A549 (cell line): ENCODE data around the gene ELFN1. TPM values are rescaled to one million over a fixed set of nuclear protein-coding genes. Genes with fewer than 3 reads are reported as not detected.

Experiments used
- ATAC-seq, 2 experiments: fragments of 200-7000 bp in 1 of 2; fragments of >200 bp in 1 of 2; cut with Nextera tagmentation in 1 of 2; cut with Tn5 transposase in 1 of 2; 3 replicates each; pipeline versions ENCODE4 v1.8.0 to v1.9.1; 2018 to 2020; ENCODE audit warnings: mild to moderate bottlenecking in 1 of 2, moderate library complexity in 1 of 2
- CTCF ChIA-PET: fragments of 300-600 bp; sonication (Branson Sonifier 250); formaldehyde crosslinking; extraction: SDS; loops from one replicate; lab custom pipeline; 2021; ENCODE audit warnings: antibody characterized with exemption, inconsistent platforms; lab: Yijun Ruan, JAX
- POLR2A ChIA-PET: fragments of 350-600 bp; formaldehyde crosslinking; extraction: SDS; loops from one replicate; lab custom pipeline; 2021; ENCODE audit warnings: antibody characterized with exemption, inconsistent platforms; lab: Yijun Ruan, JAX
- DNase-seq, 2 experiments: peaks; one replicate each; pipeline versions ENCODE4 v3.0.0 to v3.0.0-alpha.2; 2011 to 2016; ENCODE audit warnings: low read depth in 1 of 2, low spot score in 1 of 2
- FAIRE-seq: peaks from 2 replicates; lab custom pipeline; 2011; peaks lifted over from hg19 to GRCh38; lab: Jason Lieb, UNC
- H3K27ac ChIP-seq, 2 experiments: fragments of >200 bp; sonication (Bioruptor Twin); formaldehyde crosslinking; 3 replicates each; pipeline ENCODE4 v1.5.1; 2016 to 2017
- H3K4me1 ChIP-seq: fragments of >200 bp; sonication (Bioruptor Twin); formaldehyde crosslinking; 3 replicates; pipeline ENCODE4 v1.6.1; 2016
- H3K4me2 ChIP-seq: fragments of >200 bp; sonication (Bioruptor Twin); formaldehyde crosslinking; 3 replicates; pipeline ENCODE4 v1.6.1; 2016
- H3K4me3 ChIP-seq: fragments of >200 bp; sonication (Bioruptor Twin); formaldehyde crosslinking; 3 replicates; pipeline ENCODE4 v1.5.1; 2016
- H3K9me3 ChIP-seq: fragments of >200 bp; sonication (Bioruptor Twin); formaldehyde crosslinking; 3 replicates; pipeline ENCODE4 v1.6.1; 2016
- CBX2 ChIP-seq: fragments of 200-600 bp; sonication (generic); IDR thresholded peaks from 2 replicates; pipeline ENCODE4 v1.6.1; 2016; ENCODE audit warnings: low read depth, mild to moderate bottlenecking, borderline replicate concordance
- CHD4 ChIP-seq: fragments of 200-600 bp; sonication (generic); IDR thresholded peaks from 2 replicates; pipeline ENCODE4 v1.6.1; 2016; ENCODE audit warnings: antibody characterized with exemption, mild to moderate bottlenecking, borderline replicate concordance
- CTCF ChIP-seq: fragments of >200 bp; sonication (Bioruptor Twin); formaldehyde crosslinking; IDR thresholded peaks from 3 replicates; pipeline ENCODE4 v1.5.1; 2016
- ELK1 ChIP-seq: fragments of 150-350 bp; IDR thresholded peaks from 2 replicates; pipeline ENCODE4 v1.6.1; 2014; ENCODE audit warnings: low read depth, mild to moderate bottlenecking, low read length
- FOSB ChIP-seq: fragments of 250-450 bp; sonication (Bioruptor Pico); IDR thresholded peaks from 2 replicates; pipeline ENCODE4 v1.5.0; 2020; ENCODE audit warnings: mild to moderate bottlenecking, moderate library complexity
- GATA3 ChIP-seq: IDR thresholded peaks from 2 replicates; pipeline ENCODE4 v1.6.1; 2012; ENCODE audit warnings: borderline replicate concordance
- HMGXB4 ChIP-seq: fragments of 250-450 bp; sonication (Bioruptor Pico); IDR thresholded peaks from 2 replicates; pipeline ENCODE4 v1.5.0; 2021; ENCODE audit warnings: mild to moderate bottlenecking, moderate library complexity, borderline replicate concordance
- HOXA7 ChIP-seq: fragments of 250-450 bp; sonication (Bioruptor Pico); IDR thresholded peaks from 2 replicates; pipeline ENCODE4 v1.5.0; 2020; ENCODE audit warnings: mild to moderate bottlenecking, moderate library complexity
- JUNB ChIP-seq: fragments of >200 bp; sonication (Bioruptor Twin); formaldehyde crosslinking; IDR thresholded peaks from 2 replicates; pipeline ENCODE4 v1.6.1; 2016
- MAFK ChIP-seq: fragments of 450-650 bp; IDR thresholded peaks from 2 replicates; pipeline ENCODE4 v1.6.1; 2014; ENCODE audit not compliant: partially characterized antibody
- NPAS2 ChIP-seq: fragments of 250-450 bp; sonication (Bioruptor Pico); IDR thresholded peaks from 2 replicates; pipeline ENCODE4 v1.8.0; 2022; ENCODE audit warnings: mild to moderate bottlenecking, moderate library complexity, borderline replicate concordance
- POLR2A ChIP-seq: IDR thresholded peaks from 2 replicates; pipeline ENCODE4 v1.6.1; 2012; ENCODE audit warnings: mild to moderate bottlenecking, low read length
- POLR2AphosphoS2 ChIP-seq: conservative IDR thresholded peaks from 2 replicates; pipeline ENCODE4 v1.6.1; 2012; ENCODE audit warnings: low read length, improper control_type of control experiment, inconsistent platforms
- RAD21 ChIP-seq, 2 experiments: fragments of >200 bp in 1 of 2; sonication (Bioruptor Twin) in 1 of 2; formaldehyde crosslinking in 1 of 2; IDR thresholded peaks in 1 of 2; conservative IDR thresholded peaks in 1 of 2; 2 replicates in 1 of 2; 3 replicates in 1 of 2; pipeline ENCODE4 v1.6.1; 2012 to 2018; ENCODE audit warnings: inconsistent platforms in 1 of 2
- RFX5 ChIP-seq: fragments of 450-650 bp; IDR thresholded peaks from 2 replicates; pipeline ENCODE4 v1.7.1; 2014; ENCODE audit warnings: antibody characterized with exemption, mild to moderate bottlenecking, moderate library complexity
- TP53 ChIP-seq: fragments of 250-450 bp; sonication (Bioruptor Pico); IDR thresholded peaks from 2 replicates; pipeline ENCODE4 v1.5.0; 2021; ENCODE audit warnings: mild to moderate bottlenecking, moderate library complexity
- WGBS: methylation state at CpG from one replicate; pipeline ENCODE4 v1.1.6; 2017; ENCODE audit errors: missing lambda C conversion rate; 5-methylcytosine and 5-hydroxymethylcytosine counted together
- polyA plus RNA-seq, 4 experiments: library from polyadenylated mRNA; depleted of rRNA in 3 of 4; stranded (reverse); fragments of >200 nt; fragmentation: RNase III in 1 of 4; extraction: RNeasy Plus Mini Kit Qiagen cat#74134 plus additional on column Dnase treatment in 1 of 4; gene quantifications; 2 replicates in 3 of 4; 3 replicates in 1 of 4; pipeline ENCODE4 v1.2.3, GENCODE V29; 2011 to 2017

The ELFN1 gene
- polyA plus RNA-seq, 2 of the 4 experiments (the other 2 are of a cell fraction), result 0.08 to 0.10 TPM

GRCh38 chr7:1738511-1738910, 68.4 kb downstream of the ELFN1 start:
- Histone ChIP-seq H3K4me3 (no peak overlapping the region), H3K4me1 (no peaks in the 10 kb centered on the region; the same call in 2 of the 3 replicates)
- FAIRE-seq, result no peak
- WGBS, result 81% methylated on average over 11 of the region's 11 CpGs
- TF ChIP-seq NPAS2 (no peak), CBX2 (no peak), JUNB (no peak), HOXA7 (CRISPR knock-in tag) (no peak), CTCF (no peak), POLR2AphosphoS2 (no peak)
- TF ChIP-seq, all 56 proteins: peak for 0
- ATAC-seq (no peak), DNase-seq (no peak)
- Histone ChIP-seq H3K27ac (no peak overlapping the region), H3K4me2 (no peak overlapping the region), H3K9me3 (no peaks in the 10 kb centered on the region)
- ChIA-PET CTCF (interaction anchor here (0.6 kb wide), 1 partner anchor 1298 kb away, joined by 3 read pairs; no protein-coding TSS in a partner anchor), POLR2A (no interaction called here)

- no peak overlapping the region for H3K4me2 ChIP-seq
- 60% methylated on average over 19 of the region's 19 CpGs for WGBS
- FAIRE-seq (no peak), DNase-seq (no peak), ATAC-seq (no peak)
- ChIA-PET CTCF (no interaction called here), POLR2A (no interaction called here)
- H3K4me1 ChIP-seq, result no peaks in the 10 kb centered on the region; the same call in 2 of the 3 replicates
- no peak for TF ChIP-seq POLR2A
- TF ChIP-seq HMGXB4 (CRISPR knock-in tag), result no peak
- TF ChIP-seq MAFK, result no peak
- no peak for TF ChIP-seq FOSB (CRISPR knock-in tag)
- no peak for TF ChIP-seq RFX5
- TF ChIP-seq CHD4, result no peak
- no peak for TF ChIP-seq GATA3
- H3K9me3 ChIP-seq, result no peaks in the 10 kb centered on the region
- no peak overlapping the region for H3K27ac ChIP-seq
- no peak overlapping the region for H3K4me3 ChIP-seq
These were observed 68.9 kb downstream of the ELFN1 start for GRCh38 chr7:1738956-1739355.

GRCh38 chr7:1739593-1739992, 69.5 kb downstream of the ELFN1 start:
- Histone ChIP-seq H3K9me3 (no peaks in the 10 kb centered on the region), H3K4me2 (no peak overlapping the region), H3K4me3 (no peak overlapping the region), H3K4me1 (no peaks in the 10 kb centered on the region; the same call in 2 of the 3 replicates), H3K27ac (no peak overlapping the region)
- POLR2A ChIA-PET, result no interaction called here
- ATAC-seq, result no peak
- 56% methylated on average over 10 of the region's 14 CpGs for WGBS
- no peak for DNase-seq
- no peak for TF ChIP-seq TP53 (CRISPR knock-in tag)
- no peak for TF ChIP-seq POLR2A
- TF ChIP-seq ELK1, result no peak
- TF ChIP-seq RAD21 (conservative IDR thresholded peaks at IDR 0.05 in 1 of 2, IDR thresholded peaks at IDR 0.05 in 1 of 2), result no peak
- CTCF ChIA-PET, result no interaction called here
- no peak for FAIRE-seq
